ENCODE results near the gene MED12L.
"Not testable (repeated sequence)": the region's sequence is repeated elsewhere in the genome, so short reads cannot be mapped to it uniquely, and the experiment has no call there.

Gene MED12L, protein sequence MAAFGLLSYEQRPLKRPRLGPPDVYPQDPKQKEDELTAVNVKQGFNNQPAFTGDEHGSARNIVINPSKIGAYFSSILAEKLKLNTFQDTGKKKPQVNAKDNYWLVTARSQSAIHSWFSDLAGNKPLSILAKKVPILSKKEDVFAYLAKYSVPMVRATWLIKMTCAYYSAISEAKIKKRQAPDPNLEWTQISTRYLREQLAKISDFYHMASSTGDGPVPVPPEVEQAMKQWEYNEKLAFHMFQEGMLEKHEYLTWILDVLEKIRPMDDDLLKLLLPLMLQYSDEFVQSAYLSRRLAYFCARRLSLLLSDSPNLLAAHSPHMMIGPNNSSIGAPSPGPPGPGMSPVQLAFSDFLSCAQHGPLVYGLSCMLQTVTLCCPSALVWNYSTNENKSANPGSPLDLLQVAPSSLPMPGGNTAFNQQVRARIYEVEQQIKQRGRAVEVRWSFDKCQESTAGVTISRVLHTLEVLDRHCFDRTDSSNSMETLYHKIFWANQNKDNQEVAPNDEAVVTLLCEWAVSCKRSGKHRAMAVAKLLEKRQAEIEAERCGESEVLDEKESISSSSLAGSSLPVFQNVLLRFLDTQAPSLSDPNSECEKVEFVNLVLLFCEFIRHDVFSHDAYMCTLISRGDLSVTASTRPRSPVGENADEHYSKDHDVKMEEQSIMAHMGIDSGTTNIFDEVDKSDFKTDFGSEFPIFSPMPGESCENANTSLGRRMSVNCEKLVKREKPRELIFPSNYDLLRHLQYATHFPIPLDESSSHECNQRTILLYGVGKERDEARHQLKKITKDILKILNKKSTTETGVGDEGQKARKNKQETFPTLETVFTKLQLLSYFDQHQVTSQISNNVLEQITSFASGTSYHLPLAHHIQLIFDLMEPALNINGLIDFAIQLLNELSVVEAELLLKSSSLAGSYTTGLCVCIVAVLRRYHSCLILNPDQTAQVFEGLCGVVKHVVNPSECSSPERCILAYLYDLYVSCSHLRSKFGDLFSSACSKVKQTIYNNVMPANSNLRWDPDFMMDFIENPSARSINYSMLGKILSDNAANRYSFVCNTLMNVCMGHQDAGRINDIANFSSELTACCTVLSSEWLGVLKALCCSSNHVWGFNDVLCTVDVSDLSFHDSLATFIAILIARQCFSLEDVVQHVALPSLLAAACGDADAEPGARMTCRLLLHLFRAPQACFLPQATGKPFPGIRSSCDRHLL (N-terminal part only)

GRCh38 chr3:151085227-151085888, at the start of gene MED12L:
Gene MED12L, plus strand, starts transcription at chr3:151085664. Its CDS starts 1,263 bp downstream, at chr3:151086927.
- DNase-seq: peak; percentile 24

- no peak for DNase-seq
Observed at GRCh38 chr3:151037746-151038477, 47.6 kb upstream of the MED12L start.

DNA sequence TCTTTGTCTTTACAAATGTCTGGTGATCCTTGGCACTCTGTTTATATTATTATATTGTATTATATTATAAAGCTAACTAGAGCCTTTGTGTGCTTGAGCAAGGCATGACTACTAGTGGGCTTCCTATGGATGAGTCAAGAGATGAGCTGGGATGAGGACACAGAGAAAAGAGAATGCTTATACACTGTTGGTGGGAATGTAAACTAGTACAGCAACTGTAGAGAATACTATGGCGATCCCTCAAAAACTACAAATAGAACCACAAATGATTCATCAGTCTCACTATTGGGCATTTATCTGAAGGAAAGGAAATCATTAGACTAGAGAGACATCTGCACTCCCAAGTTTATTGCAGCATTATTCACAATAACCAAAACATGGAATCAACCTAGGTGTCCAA, 40.8 kb upstream of the MED12L start:
- no peak for DNase-seq

DNA sequence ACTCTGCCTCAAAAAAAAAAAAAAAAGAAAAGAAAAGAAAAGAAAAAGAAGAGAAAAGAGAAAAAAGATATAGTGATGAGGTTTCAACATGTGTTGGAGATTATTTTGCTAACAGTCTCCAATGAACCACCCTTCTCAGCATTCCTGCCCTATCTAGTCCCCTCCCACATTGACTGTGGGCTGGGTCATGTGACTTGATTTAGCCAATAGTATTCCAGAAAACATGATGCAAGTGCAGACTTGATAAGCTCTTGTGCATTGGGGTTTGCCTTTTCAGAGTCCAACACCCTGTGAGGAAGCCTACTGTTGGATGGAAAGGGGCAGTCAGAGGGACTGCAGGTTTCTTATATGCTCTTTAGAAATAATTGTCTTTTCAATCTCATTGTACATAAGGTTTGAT, 37.8 kb upstream of the MED12L start:
- no peak for DNase-seq

GRCh38 chr3:151051533-151051932, 33.9 kb upstream of the MED12L start:
- DNase-seq: no peak

DNA sequence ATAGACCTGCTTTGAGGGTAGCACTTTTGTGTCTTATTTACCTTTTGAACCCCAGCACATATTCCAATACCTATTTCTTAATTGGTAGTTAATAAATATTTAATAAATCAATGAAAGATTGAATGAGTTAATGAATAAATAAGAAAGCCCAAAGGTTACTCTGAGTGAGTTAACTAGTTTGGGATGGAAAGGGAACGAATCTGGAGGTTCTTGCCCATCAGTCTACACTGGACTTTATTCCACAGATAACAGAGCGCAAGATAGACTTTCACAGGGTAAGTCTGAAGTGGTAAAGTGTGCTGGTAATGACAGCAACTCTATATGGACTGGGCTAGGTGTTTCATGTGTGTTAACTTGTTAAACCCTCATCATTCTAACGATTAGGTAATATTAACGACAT, 33.1 kb upstream of the MED12L start:
- no peak for DNase-seq

- DNase-seq: no peak
Observed at GRCh38 chr3:151052756-151053155, 32.7 kb upstream of the MED12L start.

DNA sequence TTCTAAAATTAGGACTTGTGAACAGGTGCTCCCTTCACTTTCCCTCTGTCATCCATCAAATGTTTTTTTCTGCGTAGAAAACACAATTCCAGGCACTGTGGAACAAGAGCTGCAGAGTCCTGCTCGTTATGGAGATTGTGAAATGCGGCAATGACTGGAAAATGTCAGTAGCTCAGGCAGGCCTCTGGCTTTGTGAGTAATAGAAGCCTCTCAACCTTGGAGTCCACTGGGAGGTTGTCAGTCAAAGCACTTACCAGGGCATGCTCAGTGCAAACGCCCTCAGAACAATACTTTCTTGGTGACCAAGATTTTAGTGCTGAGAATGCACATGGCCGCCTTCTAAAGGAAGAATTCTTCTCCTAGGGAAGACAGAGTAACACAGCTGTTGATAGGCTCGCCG, 26.7 kb upstream of the MED12L start:
- DNase-seq: no peak

DNA sequence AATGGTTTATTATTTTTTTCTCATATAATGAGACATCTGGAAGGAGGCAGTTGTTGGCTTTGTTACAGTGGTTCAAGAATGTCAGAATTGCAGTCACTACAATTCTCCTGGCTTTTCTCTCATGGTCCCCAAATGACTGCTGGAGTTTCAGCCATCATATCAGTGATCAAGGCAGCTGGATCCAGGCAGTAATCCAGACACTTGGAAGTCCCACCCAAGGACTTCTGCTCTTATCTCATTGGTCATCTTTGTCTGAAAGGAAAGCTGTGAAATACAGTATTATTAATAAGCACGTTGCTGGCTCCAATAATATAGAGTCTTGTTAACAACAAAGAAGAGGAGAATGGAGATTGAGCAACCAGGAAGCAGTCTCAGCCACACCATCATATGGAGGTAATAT, 22.9 kb upstream of the MED12L start:
- DNase-seq: no peak

DNA sequence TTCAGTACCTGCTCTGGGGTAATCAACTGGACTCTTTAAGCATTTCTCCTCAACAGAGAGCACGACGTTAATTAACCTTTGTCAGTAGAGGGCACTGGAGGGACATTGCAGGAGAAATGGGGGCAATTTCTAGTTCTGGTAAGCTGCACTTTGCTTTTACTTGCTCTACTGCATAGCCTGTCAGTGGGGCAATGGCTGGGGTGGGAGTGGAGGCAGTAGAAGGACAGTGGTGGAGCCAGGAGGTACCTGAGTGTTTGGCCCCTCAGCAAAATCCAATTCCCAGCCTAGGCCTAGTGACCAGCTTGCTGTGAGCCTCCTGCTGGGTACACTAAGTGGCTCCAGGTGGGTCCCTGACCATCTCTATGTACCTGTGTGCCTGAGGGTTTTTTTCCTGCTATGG, 18.3 kb upstream of the MED12L start:
- DNase-seq: no peak

DNA sequence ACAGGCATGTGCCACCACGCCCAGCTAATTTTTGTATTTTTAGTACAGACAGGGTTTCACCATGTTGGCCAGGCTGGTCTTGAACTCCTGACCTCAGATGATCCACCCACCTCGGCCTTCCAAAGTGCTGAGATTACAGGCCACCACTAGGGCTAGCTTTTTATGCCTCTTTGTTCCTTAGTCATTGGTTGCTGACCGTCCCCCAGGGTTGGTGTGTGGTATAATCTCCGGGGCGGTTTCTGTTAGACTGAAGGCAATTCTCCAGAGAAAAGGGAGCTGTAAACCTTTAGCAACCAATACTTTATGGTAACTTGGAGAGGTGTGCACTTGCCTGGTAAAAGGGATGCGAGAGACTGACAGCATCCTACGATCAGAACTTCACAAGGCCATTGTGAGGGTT, 12.6 kb upstream of the MED12L start:
- DNase-seq: not testable (repeated sequence)

DNA sequence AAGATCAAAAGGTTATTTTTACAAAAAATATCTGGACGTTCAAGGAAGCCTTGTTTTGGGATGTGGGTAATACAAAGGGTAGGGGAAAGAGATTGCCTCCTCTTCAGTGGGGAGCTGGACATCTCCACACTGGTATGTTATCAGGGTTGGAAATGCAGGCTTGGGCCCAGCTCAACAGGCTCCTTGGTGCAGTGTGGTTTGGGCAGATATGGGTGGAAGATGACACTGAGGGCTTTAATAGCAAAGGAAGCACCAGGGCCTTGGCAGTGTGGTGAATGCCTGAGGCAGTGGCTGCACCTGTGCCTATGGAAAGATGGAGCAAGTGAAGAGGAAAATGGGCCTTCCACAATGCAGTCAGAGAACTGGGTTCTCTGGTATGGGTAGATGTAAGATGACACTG, 11.2 kb upstream of the MED12L start:
- no peak for DNase-seq

GRCh38 chr3:151075869-151076562, 9.4 kb upstream of the MED12L start:
- DNase-seq: no peak

- no peak for DNase-seq
Observed at GRCh38 chr3:151076626-151077025, 8.8 kb upstream of the MED12L start.

GRCh38 chr3:151081082-151081481, 4.4 kb upstream of the MED12L start:
- not testable (repeated sequence) for DNase-seq

GRCh38 chr3:151082880-151083838, 2.3 kb upstream of the MED12L start:
- no peak for DNase-seq

DNA sequence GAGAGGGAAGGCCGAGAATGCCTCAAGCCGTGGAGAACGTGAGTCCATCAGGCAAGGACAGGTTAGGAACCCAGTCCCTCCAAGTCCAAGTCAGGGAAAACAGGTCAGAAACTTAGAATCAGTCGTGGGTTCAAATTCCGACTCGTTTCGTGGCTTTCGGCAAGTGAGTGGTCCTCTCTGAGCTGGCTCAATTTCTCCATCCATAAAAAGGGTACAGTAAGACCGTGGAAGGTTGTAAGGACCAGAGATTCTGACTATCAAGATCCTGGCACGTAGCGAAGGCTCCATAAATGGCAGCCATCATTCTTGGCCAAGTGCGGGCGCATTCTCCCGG, 604 bp upstream of the MED12L start:
- no peak for DNase-seq

DNA sequence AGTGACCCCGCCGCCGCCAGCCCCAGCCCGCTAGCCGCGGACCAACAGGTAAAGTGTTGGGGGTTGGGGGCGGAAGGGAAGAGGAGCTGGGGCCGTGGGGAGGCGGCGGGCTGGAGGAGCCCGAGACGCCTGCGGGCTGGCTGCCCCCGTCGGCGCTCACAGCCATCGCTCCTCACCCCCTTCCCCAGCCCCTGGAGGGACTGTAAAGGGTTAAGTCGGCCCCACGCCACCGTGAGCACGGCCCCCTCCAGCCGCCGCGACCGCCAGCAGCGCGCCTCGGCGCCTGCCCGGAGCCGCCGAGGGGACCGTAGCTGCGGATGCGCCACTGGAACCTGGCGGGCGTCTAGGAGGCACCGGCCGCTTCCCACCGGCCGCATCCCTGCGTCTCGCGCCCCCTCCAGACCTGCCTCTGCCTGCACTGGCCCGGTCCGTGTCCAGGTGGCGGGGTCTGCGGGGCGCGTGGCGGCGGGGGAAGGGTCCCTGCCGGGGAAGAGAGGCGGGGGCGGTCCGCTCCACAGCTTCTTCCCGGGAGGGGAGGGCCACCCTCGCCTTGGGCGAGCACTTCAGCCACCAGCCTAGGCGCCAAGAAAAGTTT, 522 bp downstream of the MED12L start:
- DNase-seq: no peak

- DNase-seq: peak; percentile 56
Observed at GRCh38 chr3:151086484-151087456, 1.3 kb downstream of the MED12L start.

Measured in activated effector memory CD4-positive, alpha-beta T cell treated with Interleukin-2 at 50 U/mL for 16 hours (primary cell).